NCI-H510A (cell line): ENCODE data around the gene ACADL.

Experiments used
- DNase-seq: peaks from one replicate; lab custom pipeline; 2025; lab: John Stamatoyannopoulos, UW

Gene ACADL

GRCh38 chr2:210224941-210225672, at the start of gene ACADL:
TSS of gene ACADL (minus strand) at chr2:210225447. CDS start at chr2:210225263, 184 bp downstream.
- peak; percentile 32 for DNase-seq

GRCh38 chr2:210271300-210271699, 46.1 kb upstream of the ACADL start:
- no peak for DNase-seq

- DNase-seq, result no peak
Observed at GRCh38 chr2:210269148-210269547, 43.9 kb upstream of the ACADL start.

- DNase-seq, result no peak
Observed at GRCh38 chr2:210268281-210268680, 43.0 kb upstream of the ACADL start.

GRCh38 chr2:210267698-210268097, 42.5 kb upstream of the ACADL start:
- DNase-seq, result no peak

- no peak for DNase-seq
Observed at GRCh38 chr2:210264282-210264681, 39.0 kb upstream of the ACADL start.

GRCh38 chr2:210263841-210264240, 38.6 kb upstream of the ACADL start:
- DNase-seq, result no peak

GRCh38 chr2:210262036-210262435, 36.8 kb upstream of the ACADL start:
- DNase-seq, result no peak

- no peak for DNase-seq
Observed at GRCh38 chr2:210259687-210260086, 34.4 kb upstream of the ACADL start.

GRCh38 chr2:210252699-210253606, 27.7 kb upstream of the ACADL start:
- DNase-seq, result no peak

GRCh38 chr2:210250622-210251021, 25.4 kb upstream of the ACADL start:
- no peak for DNase-seq

GRCh38 chr2:210233487-210233886, 8.2 kb upstream of the ACADL start:
- DNase-seq, result no peak

GRCh38 chr2:210230984-210231383, 5.7 kb upstream of the ACADL start:
- no peak for DNase-seq

GRCh38 chr2:210230518-210230917, 5.3 kb upstream of the ACADL start:
- DNase-seq, result no peak

- DNase-seq, result no peak
Observed at GRCh38 chr2:210228586-210228985, 3.3 kb upstream of the ACADL start.

- no peak for DNase-seq
Observed at GRCh38 chr2:210227290-210228088, 2.2 kb upstream of the ACADL start.

- no peak for DNase-seq
Observed at GRCh38 chr2:210226223-210226622, 976 bp upstream of the ACADL start.

- DNase-seq, result no peak
Observed at GRCh38 chr2:210224591-210224940, 681 bp downstream of the ACADL start.

- no peak for DNase-seq
Observed at GRCh38 chr2:210215120-210215519, 10.1 kb downstream of the ACADL start.

GRCh38 chr2:210210185-210210584, 15.1 kb downstream of the ACADL start:
- DNase-seq, result no peak

- no peak for DNase-seq
Observed at GRCh38 chr2:210207929-210208328, 17.3 kb downstream of the ACADL start.

- no peak for DNase-seq
Observed at GRCh38 chr2:210203558-210203957, 21.7 kb downstream of the ACADL start.
